ENCODE measurements around the gene LCA5L.

LCA5L gene

GRCh38 chr21:39453571-39454179 lies 8.1 kb upstream of the LCA5L start:
- in situ Hi-C loops (cut with MboI; ENCODE audit: low sequenced_read_pairs, unreplicated experiment), result no loop called here
- no peak for DNase-seq (ENCODE audit: low spot score)
- no peak for TF ChIP-seq CTCF (IDR thresholded peaks at IDR 0.05; ENCODE audit: borderline replicate concordance, control extremely low read depth, extremely low read depth, insufficient read depth, missing control alignments)

- in situ Hi-C loops (cut with MboI; ENCODE audit: low sequenced_read_pairs, unreplicated experiment), result no loop called here
- TF ChIP-seq CTCF (IDR thresholded peaks at IDR 0.05; ENCODE audit: borderline replicate concordance, control extremely low read depth, extremely low read depth, insufficient read depth, missing control alignments), result no peak
- no peak for DNase-seq (ENCODE audit: low spot score)
These were observed 7.4 kb upstream of the LCA5L start for GRCh38 chr21:39452970-39453342.

GRCh38 chr21:39452207-39452969 lies 6.8 kb upstream of the LCA5L start:
- no peak for DNase-seq (ENCODE audit: low spot score)
- no peak for TF ChIP-seq CTCF (IDR thresholded peaks at IDR 0.05; ENCODE audit: borderline replicate concordance, control extremely low read depth, extremely low read depth, insufficient read depth, missing control alignments)
- in situ Hi-C loops (cut with MboI; ENCODE audit: low sequenced_read_pairs, unreplicated experiment), result no loop called here

GRCh38 chr21:39451332-39452206 lies 6.0 kb upstream of the LCA5L start, which contains the start of gene SH3BGR:
SH3BGR (plus strand) TSS chr21:39451970; CDS start chr21:39452097, 127 bp downstream.
- in situ Hi-C loops (cut with MboI; ENCODE audit: low sequenced_read_pairs, unreplicated experiment), result no loop called here
- no peak for TF ChIP-seq CTCF (IDR thresholded peaks at IDR 0.05; ENCODE audit: borderline replicate concordance, control extremely low read depth, extremely low read depth, insufficient read depth, missing control alignments)
- no peak for DNase-seq (ENCODE audit: low spot score)

GRCh38 chr21:39447264-39447663 lies 1.7 kb upstream of the LCA5L start:
- in situ Hi-C loops (cut with MboI; ENCODE audit: low sequenced_read_pairs, unreplicated experiment), result no loop called here
- no peak for TF ChIP-seq CTCF (IDR thresholded peaks at IDR 0.05; ENCODE audit: borderline replicate concordance, control extremely low read depth, extremely low read depth, insufficient read depth, missing control alignments)
- DNase-seq (ENCODE audit: low spot score), result no peak

- TF ChIP-seq CTCF (IDR thresholded peaks at IDR 0.05; ENCODE audit: borderline replicate concordance, control extremely low read depth, extremely low read depth, insufficient read depth, missing control alignments), result no peak
- DNase-seq (ENCODE audit: low spot score), result no peak
- in situ Hi-C loops (cut with MboI; ENCODE audit: low sequenced_read_pairs, unreplicated experiment), result no loop called here
These were observed 977 bp downstream of the LCA5L start for GRCh38 chr21:39444421-39445180.
